Middle frontal gyrus (tissue), 1 donor: ENCODE results near the gene ERC2.

Experiments used
- DNase-seq: peaks from one replicate; pipeline ENCODE4 v3.0.0-alpha.2; 2015; ENCODE audit warnings: low spot score; ENCODE audit errors: extremely low spot score

Gene ERC2

GRCh38 chr3:55570271-55570711, 898.0 kb downstream of the ERC2 start:
- no peak for DNase-seq

GRCh38 chr3:55569033-55569599, 899.2 kb downstream of the ERC2 start:
- DNase-seq, result no peak

GRCh38 chr3:55567615-55568014, 900.7 kb downstream of the ERC2 start:
- no peak for DNase-seq

- DNase-seq, result no peak
These were observed 901.1 kb downstream of the ERC2 start for GRCh38 chr3:55567121-55567520.

GRCh38 chr3:55565521-55565920, 902.7 kb downstream of the ERC2 start:
- no peak for DNase-seq

GRCh38 chr3:55564726-55565125, 903.5 kb downstream of the ERC2 start:
- DNase-seq, result no peak

- no peak for DNase-seq
These were observed 905.6 kb downstream of the ERC2 start for GRCh38 chr3:55562700-55563099.

- DNase-seq, result no peak
These were observed 908.5 kb downstream of the ERC2 start for GRCh38 chr3:55559500-55560423.

GRCh38 chr3:55558316-55558715, 910.0 kb downstream of the ERC2 start:
- no peak for DNase-seq

GRCh38 chr3:55557549-55557948, 910.7 kb downstream of the ERC2 start:
- DNase-seq, result no peak

GRCh38 chr3:55556619-55557537, 911.4 kb downstream of the ERC2 start:
- no peak for DNase-seq

GRCh38 chr3:55555873-55556618, 912.2 kb downstream of the ERC2 start:
- no peak for DNase-seq

- DNase-seq, result no peak
These were observed 913.4 kb downstream of the ERC2 start for GRCh38 chr3:55554634-55555425.

- DNase-seq, result no peak
These were observed 916.6 kb downstream of the ERC2 start for GRCh38 chr3:55551644-55552043.

GRCh38 chr3:55549177-55549576, 919.1 kb downstream of the ERC2 start:
- DNase-seq, result no peak

GRCh38 chr3:55546866-55547669, 921.2 kb downstream of the ERC2 start:
- no peak for DNase-seq

GRCh38 chr3:55545995-55546394, 922.3 kb downstream of the ERC2 start:
- DNase-seq, result no peak

- no peak for DNase-seq
These were observed 924.0 kb downstream of the ERC2 start for GRCh38 chr3:55544219-55544618.

GRCh38 chr3:55543181-55543614, 925.1 kb downstream of the ERC2 start:
- no peak for DNase-seq
